Fibroblast of villous mesenchyme (primary cell): ENCODE measurements around the gene VPS4A. TPM values are rescaled to one million over a fixed set of nuclear protein-coding genes. Genes with fewer than 3 reads are reported as not detected.

Experiments
- DNase-seq: peaks from one replicate; pipeline ENCODE4 v3.0.0-alpha.2; 2010; ENCODE audit warnings: low read depth
- H3K4me3 ChIP-seq: 2 replicates; pipeline ENCODE4 v1.5.1; 2011; ENCODE audit warnings: low read depth, mild to moderate bottlenecking, low read length
- CTCF ChIP-seq: IDR thresholded peaks from 2 replicates; pipeline ENCODE4 v1.5.1; 2012; ENCODE audit warnings: low read depth, mild to moderate bottlenecking, low read length; ENCODE audit not compliant: insufficient read depth
- total RNA-seq: library from RNA; depleted of rRNA; stranded (reverse); fragments of >200 nt; gene quantifications from 2 replicates; pipeline ENCODE4 v1.2.3, GENCODE V29; 2012

Gene VPS4A
- total RNA-seq, 1 donor: 31.1 TPM

GRCh38 chr16:69338557-69339288 lies 27.6 kb downstream of the VPS4A start:
- no peak for DNase-seq
- TF ChIP-seq CTCF: no peak
- H3K4me3 ChIP-seq: peak overlapping the region; percentile 94

GRCh38 chr16:69339289-69340094 lies 28.3 kb downstream of the VPS4A start, which contains the start of the genes COG8 and NIP7:
Gene COG8 (minus strand): TSS chr16:69339564. CDS start chr16:69339552, 12 bp downstream.
Gene NIP7 (plus strand): TSS chr16:69339772. CDS start chr16:69339830, 58 bp downstream.
- peak; percentile 99 for DNase-seq
- TF ChIP-seq CTCF: peak; percentile 84
- peak within 1 kb of the TSS; percentile 94 for H3K4me3 ChIP-seq

GRCh38 chr16:69340095-69340644 lies 29.0 kb downstream of the VPS4A start:
- H3K4me3 ChIP-seq: peak overlapping the region; percentile 94
- DNase-seq: no peak
- no peak for TF ChIP-seq CTCF

GRCh38 chr16:69344171-69344570 lies 33.0 kb downstream of the VPS4A start:
- DNase-seq: no peak
- TF ChIP-seq CTCF: no peak
- H3K4me3 ChIP-seq: no peak overlapping the region

- no peak for TF ChIP-seq CTCF
- no peak for DNase-seq
- no peak overlapping the region for H3K4me3 ChIP-seq
Observed at GRCh38 chr16:69345923-69346322, 34.8 kb downstream of the VPS4A start.

GRCh38 chr16:69346683-69347082 lies 35.5 kb downstream of the VPS4A start:
- H3K4me3 ChIP-seq: no peak overlapping the region
- DNase-seq: no peak
- TF ChIP-seq CTCF: no peak
